Parathyroid adenoma (tissue), 2 donors: ENCODE data around the gene ARX.

Experiments used
- H2AFZ ChIP-seq: fragments of 300-600 bp; sonication (generic); one replicate; pipeline ENCODE4 v1.7.0; 2017; ENCODE audit warnings: antibody characterized with exemption, mild to moderate bottlenecking
- H3K27ac ChIP-seq: fragments of 300-600 bp; sonication (generic); one replicate; pipeline ENCODE4 v1.7.0; 2017
- H3K27me3 ChIP-seq: fragments of 300-600 bp; sonication (generic); one replicate; pipeline ENCODE4 v1.7.0; 2017; ENCODE audit warnings: low read length; ENCODE audit not compliant: control insufficient read depth, insufficient read depth
- H3K36me3 ChIP-seq: fragments of 300-600 bp; sonication (generic); one replicate; pipeline ENCODE4 v1.7.0; 2017; ENCODE audit warnings: low read length; ENCODE audit not compliant: control insufficient read depth, insufficient read depth
- H3K4me1 ChIP-seq: fragments of 300-600 bp; sonication (generic); one replicate; pipeline ENCODE4 v1.7.0; 2017; ENCODE audit warnings: control low read depth
- H3K4me2 ChIP-seq: fragments of 300-600 bp; sonication (generic); one replicate; pipeline ENCODE4 v1.7.0; 2017; ENCODE audit warnings: low read length
- H3K4me3 ChIP-seq: fragments of 300-600 bp; sonication (generic); one replicate; pipeline ENCODE4 v1.7.0; 2017; ENCODE audit warnings: low read depth, low read length
- H3K79me2 ChIP-seq: fragments of 300-600 bp; sonication (generic); one replicate; pipeline ENCODE4 v1.7.0; 2017; ENCODE audit warnings: control low read depth
- H3K9ac ChIP-seq: fragments of 300-600 bp; sonication (generic); one replicate; pipeline ENCODE4 v1.7.0; 2017; ENCODE audit warnings: mild to moderate bottlenecking
- H3K9me3 ChIP-seq: fragments of 300-600 bp; sonication (generic); one replicate; pipeline ENCODE4 v1.7.0; 2017; ENCODE audit warnings: low read length; ENCODE audit not compliant: control insufficient read depth
- CTCF ChIP-seq: fragments of 300-600 bp; sonication (generic); IDR thresholded peaks from one replicate; pipeline ENCODE4 v1.7.0; 2017; ENCODE audit warnings: antibody characterized with exemption, mild to moderate bottlenecking
- donor health status: primary hyperparathyroidism.

Gene ARX

GRCh38 chrX:24987731-24988130, 28.0 kb downstream of the ARX start:
- H3K4me1 ChIP-seq, result no peaks in the 10 kb centered on the region
- no peaks in the 10 kb centered on the region for H3K36me3 ChIP-seq
- no peak overlapping the region for H2AFZ ChIP-seq
- no peaks in the 10 kb centered on the region for H3K27me3 ChIP-seq
- H3K79me2 ChIP-seq, result no peaks in the 10 kb centered on the region
- no peak overlapping the region for H3K9ac ChIP-seq
- no peak overlapping the region for H3K27ac ChIP-seq
- no peak overlapping the region for H3K4me3 ChIP-seq
- TF ChIP-seq CTCF, result no peak
- no peaks in the 10 kb centered on the region for H3K9me3 ChIP-seq
- H3K4me2 ChIP-seq, result no peak overlapping the region

GRCh38 chrX:24985120-24985519, 30.6 kb downstream of the ARX start:
- TF ChIP-seq CTCF, result no peak
- H2AFZ ChIP-seq, result no peak overlapping the region
- H3K4me3 ChIP-seq, result no peak overlapping the region
- H3K4me1 ChIP-seq, result no peaks in the 10 kb centered on the region
- no peak overlapping the region for H3K4me2 ChIP-seq
- H3K27me3 ChIP-seq, result no peaks in the 10 kb centered on the region
- H3K9me3 ChIP-seq, result no peaks in the 10 kb centered on the region
- H3K27ac ChIP-seq, result no peak overlapping the region
- H3K9ac ChIP-seq, result no peak overlapping the region
- H3K36me3 ChIP-seq, result no peaks in the 10 kb centered on the region
- H3K79me2 ChIP-seq, result no peaks in the 10 kb centered on the region

GRCh38 chrX:24983931-24984330, 31.8 kb downstream of the ARX start:
- Histone ChIP-seq H3K4me1 (no peaks in the 10 kb centered on the region), H3K79me2 (no peaks in the 10 kb centered on the region), H3K27me3 (no peaks in the 10 kb centered on the region), H3K4me2 (no peak overlapping the region), H2AFZ (no peak overlapping the region), H3K4me3 (no peak overlapping the region), H3K27ac (no peak overlapping the region), H3K36me3 (no peaks in the 10 kb centered on the region), H3K9me3 (no peaks in the 10 kb centered on the region), H3K9ac (no peak overlapping the region)
- no peak for TF ChIP-seq CTCF

GRCh38 chrX:24982306-24982965, 33.3 kb downstream of the ARX start:
- Histone ChIP-seq H3K4me3 (no peak overlapping the region), H3K27ac (no peak overlapping the region), H3K4me2 (no peak overlapping the region), H2AFZ (no peak overlapping the region), H3K79me2 (no peaks in the 10 kb centered on the region), H3K36me3 (no peaks in the 10 kb centered on the region), H3K27me3 (no peaks in the 10 kb centered on the region), H3K9ac (no peak overlapping the region), H3K4me1 (no peaks in the 10 kb centered on the region), H3K9me3 (no peaks in the 10 kb centered on the region)
- TF ChIP-seq CTCF, result no peak

GRCh38 chrX:24981030-24981429, 34.7 kb downstream of the ARX start:
- Histone ChIP-seq H3K9me3 (no peaks in the 10 kb centered on the region), H3K9ac (no peak overlapping the region), H3K27ac (no peak overlapping the region), H3K79me2 (no peaks in the 10 kb centered on the region), H3K4me3 (no peak overlapping the region), H2AFZ (no peak overlapping the region), H3K36me3 (no peaks in the 10 kb centered on the region), H3K27me3 (no peaks in the 10 kb centered on the region), H3K4me2 (no peak overlapping the region), H3K4me1 (no peaks in the 10 kb centered on the region)
- TF ChIP-seq CTCF, result no peak
